Heart right ventricle (tissue), 16 donors: Measurements from ENCODE around the gene IL6ST. TPM values are rescaled to one million over a fixed set of nuclear protein-coding genes. Genes with fewer than 3 reads are reported as not detected.

Experiments
- ATAC-seq, 8 donors: fragments of 200-7000 bp; cut with Tn5 transposase; one replicate each; pipeline ENCODE4 v1.9.1; 2020; ENCODE audit warnings: mild to moderate bottlenecking in 8 of 8, moderate library complexity in 8 of 8, moderate number of reproducible peaks in 1 of 8
- DNase-seq, 2 donors: peaks; one replicate each; pipeline ENCODE4 v3.0.0-alpha.2; 2020
- H3K27ac ChIP-seq, 10 donors: fragments of 200-600 bp; sonication (generic) in 2 of 10; one replicate each; pipeline versions ENCODE4 v1.5.0 to v1.8.0; 2020 to 2022; ENCODE audit warnings: mild to moderate bottlenecking in 3 of 10
- H3K27me3 ChIP-seq, 7 donors: fragments of 200-600 bp; one replicate each; pipeline ENCODE4 v1.8.0; 2021 to 2022; ENCODE audit warnings: mild to moderate bottlenecking in 2 of 7
- H3K36me3 ChIP-seq, 9 donors: fragments of 200-600 bp; sonication (generic) in 1 of 9; one replicate each; pipeline versions ENCODE4 v1.5.0 to v1.8.0; 2020 to 2022; ENCODE audit warnings: mild to moderate bottlenecking in 2 of 9
- H3K4me1 ChIP-seq, 9 donors: fragments of 200-600 bp; sonication (generic) in 1 of 9; one replicate each; pipeline versions ENCODE4 v1.5.0 to v1.8.0; 2020 to 2022; ENCODE audit warnings: mild to moderate bottlenecking in 4 of 9
- H3K4me3 ChIP-seq, 10 donors: fragments of 200-600 bp; sonication (generic) in 2 of 10; one replicate each; pipeline versions ENCODE4 v1.5.0 to v1.8.0; 2020 to 2022; ENCODE audit warnings: mild to moderate bottlenecking in 7 of 10, moderate library complexity in 2 of 10
- H3K9me3 ChIP-seq, 11 donors: fragments of 200-600 bp in 10 of 11; sonication (generic) in 2 of 11; one replicate each; pipeline versions ENCODE4 v1.5.0 to v1.8.0; 2013 to 2022; ENCODE audit warnings: mild to moderate bottlenecking in 2 of 11, control low read depth in 1 of 11, moderate library complexity in 1 of 11
- WGBS, 2 donors: extraction: QIAGEN DNeasy Blood & Tissue Kit; methylation state at CpG; one replicate each; pipeline ENCODE4 v1.1.7; 2013; ENCODE audit warnings: inconsistent platforms in 1 of 2; 5-methylcytosine and 5-hydroxymethylcytosine counted together
- intact Hi-C, 10 donors: fragments of 100-400 bp; cut with DNase I; formaldehyde crosslinking; loops; one replicate each; pipeline versions ENCODE4 v1.11.1 to v1.14.2; 2022
- polyA plus RNA-seq, 2 donors: library from polyadenylated mRNA; stranded (reverse); fragments of 200-250 nt; gene quantifications; one replicate each; pipeline ENCODE4 v1.2.3, GENCODE V29; 2013
- total RNA-seq, 10 donors: library from RNA; stranded (reverse); fragmentation: NEBNext Ultra II Directional in 3 of 10; extraction: Animal tissue kit (Norgen Biotek cat#: 25700) in 3 of 10; gene quantifications; one replicate each; pipeline versions ENCODE4 v1.2.1 to v1.2.4, GENCODE V29; 2021 to 2023
- TF ChIP-seq, protein P1 (sequence below), 9 donors: fragments of 200-600 bp; sonication (generic) in 2 of 9; IDR thresholded peaks; one replicate each; pipeline versions ENCODE4 v1.5.0 to v1.8.0; 2021 to 2022; ENCODE audit warnings: antibody characterized with exemption in 9 of 9, mild to moderate bottlenecking in 5 of 9, moderate library complexity in 1 of 9
- donor health status: Arrhythmogenic right ventricular cardiomyopathy.
- donor health status: ischemic (EF 13 %, LVEDD 7.1; RV severe dilation, severe dysfunction).
- donor health status: healthy with polysubstance abuse.
- donor health status: DM: no; HTN: yes; CAD: no.
- donor health status: DM: no; HTN: no; CAD: no.
- donor health status: ischemic (EF 25% LVEDD 6.9; RV normal size, moderate dysfunction).
- donor health status: ischemic (EF 25% LVEDD 5.7; RV mildly dilated, moderate dysfunction).
- donor health status: healthy.
- donor health status: DM: yes; HTN: yes; CAD: no.
- donor health status: Ischemic cardiomyopathy.
- donor health status: ischemic (EF 35%, LVEDD 5.7; RV mildly dilated, moderate dysfunction).
- donor health status: nonischemic (EF 11% LVEDD 7.7; RV severe dilation, severe dysfunction).
- donor health status: DM: yes; HTN: yes; CAD: no.
- donor health status: PGD.
- donor health status: ischemic (EF 29% LVEDD 5.4; RV normal size, mild dysfunction).
- donor health status: nonischemic (EF 23%, LVEDD 6.1; RV moderate dilation, normal function).

Gene IL6ST
- total and polyA plus RNA-seq, 12 donors, result 23.7 to 190 (median 134) TPM

DNA sequence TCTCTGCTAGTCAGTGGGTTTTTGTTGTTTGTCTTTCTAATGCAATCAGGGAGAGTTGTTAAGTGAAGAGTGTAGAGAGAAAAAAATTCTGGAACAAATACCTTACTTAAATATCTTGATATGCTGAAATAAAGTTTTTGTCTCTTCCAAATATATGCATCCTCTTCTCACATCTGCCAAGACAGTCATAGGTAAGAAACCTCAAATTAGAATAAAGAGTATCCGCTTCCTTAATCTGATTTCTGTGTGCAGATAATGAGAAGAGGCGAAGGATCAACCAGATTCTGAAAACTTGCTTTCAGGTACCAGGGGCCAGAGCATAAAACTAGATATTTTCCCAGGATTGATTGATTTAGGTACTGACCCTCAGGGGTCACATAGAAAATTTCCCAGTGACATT is 11.3 kb upstream of the IL6ST start:
- DNase-seq (no peak), ATAC-seq (no peak)
- Histone ChIP-seq H3K27me3 (no peaks in the 10 kb centered on the region), H3K36me3 (no peaks in the 10 kb centered on the region), H3K4me3 (no peak overlapping the region), H3K27ac (no peak overlapping the region), H3K9me3 (peaks cover 0 to 22% (median 2%) of the 10 kb centered on the region in 11 donors), H3K4me1 (peaks cover 0 to 1% (median 0%) of the 10 kb centered on the region in 9 donors)
- intact Hi-C loops, result no loop called here
- TF ChIP-seq, protein P1, sequence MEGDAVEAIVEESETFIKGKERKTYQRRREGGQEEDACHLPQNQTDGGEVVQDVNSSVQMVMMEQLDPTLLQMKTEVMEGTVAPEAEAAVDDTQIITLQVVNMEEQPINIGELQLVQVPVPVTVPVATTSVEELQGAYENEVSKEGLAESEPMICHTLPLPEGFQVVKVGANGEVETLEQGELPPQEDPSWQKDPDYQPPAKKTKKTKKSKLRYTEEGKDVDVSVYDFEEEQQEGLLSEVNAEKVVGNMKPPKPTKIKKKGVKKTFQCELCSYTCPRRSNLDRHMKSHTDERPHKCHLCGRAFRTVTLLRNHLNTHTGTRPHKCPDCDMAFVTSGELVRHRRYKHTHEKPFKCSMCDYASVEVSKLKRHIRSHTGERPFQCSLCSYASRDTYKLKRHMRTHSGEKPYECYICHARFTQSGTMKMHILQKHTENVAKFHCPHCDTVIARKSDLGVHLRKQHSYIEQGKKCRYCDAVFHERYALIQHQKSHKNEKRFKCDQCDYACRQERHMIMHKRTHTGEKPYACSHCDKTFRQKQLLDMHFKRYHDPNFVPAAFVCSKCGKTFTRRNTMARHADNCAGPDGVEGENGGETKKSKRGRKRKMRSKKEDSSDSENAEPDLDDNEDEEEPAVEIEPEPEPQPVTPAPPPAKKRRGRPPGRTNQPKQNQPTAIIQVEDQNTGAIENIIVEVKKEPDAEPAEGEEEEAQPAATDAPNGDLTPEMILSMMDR (IDR thresholded peaks at IDR 0.05), result no peak
- WGBS, 2 donors, result 93 to 95% methylated on average over 2 of the region's 2 CpGs

- H3K4me3 ChIP-seq, result no peak overlapping the region
- intact Hi-C loops, result no loop called here
- H3K27me3 ChIP-seq, result no peaks in the 10 kb centered on the region
- no peaks in the 10 kb centered on the region for H3K36me3 ChIP-seq
- H3K9me3 ChIP-seq, result peaks cover 0 to 23% (median 2%) of the 10 kb centered on the region in 11 donors
- 95 to 100% methylated on average over 1 of the region's 1 CpG for WGBS, 2 donors
- ATAC-seq (no peak), DNase-seq (no peak)
- H3K27ac ChIP-seq, result no peak overlapping the region
- TF ChIP-seq, protein P1 (IDR thresholded peaks at IDR 0.05), result no peak
- H3K4me1 ChIP-seq, result no peaks in the 10 kb centered on the region
Observed at GRCh38 chr5:56004874-56005273, 10.1 kb upstream of the IL6ST start.

- Histone ChIP-seq H3K27me3 (no peaks in the 10 kb centered on the region), H3K4me1 (no peaks in the 10 kb centered on the region), H3K9me3 (peaks cover 0 to 23% (median 2%) of the 10 kb centered on the region in 11 donors), H3K36me3 (no peaks in the 10 kb centered on the region), H3K4me3 (no peak overlapping the region), H3K27ac (no peak overlapping the region)
- 92% methylated on average over 5 of the region's 5 CpGs for WGBS, 2 donors
- intact Hi-C loops, result no loop called here
- ATAC-seq (no peak), DNase-seq (no peak)
- TF ChIP-seq, protein P1 (IDR thresholded peaks at IDR 0.05), result no peak
Observed at GRCh38 chr5:56003679-56004078, 8.9 kb upstream of the IL6ST start.

DNA sequence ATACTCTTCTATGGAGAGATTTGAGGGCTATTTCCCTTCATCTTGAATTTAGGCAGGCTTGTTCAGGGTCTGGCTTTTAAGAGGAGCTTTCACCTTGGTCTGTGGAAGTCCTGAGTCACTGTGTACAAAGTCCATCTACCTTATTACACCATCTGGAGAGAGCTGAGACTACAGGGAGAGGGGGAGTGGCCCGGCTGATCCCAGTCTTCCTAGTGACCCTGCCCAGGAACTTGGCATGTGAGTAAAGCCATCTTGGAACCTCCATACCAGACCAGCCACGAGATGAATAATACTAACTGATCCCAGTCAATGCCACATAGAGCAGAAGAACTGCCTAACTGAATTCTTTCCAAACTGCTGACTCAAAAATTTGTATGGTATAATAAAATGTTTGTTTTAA is 8.4 kb upstream of the IL6ST start:
- ATAC-seq (no peak), DNase-seq (no peak)
- intact Hi-C loops, result no loop called here
- Histone ChIP-seq H3K36me3 (no peaks in the 10 kb centered on the region), H3K9me3 (peaks cover 0 to 23% (median 2%) of the 10 kb centered on the region in 11 donors), H3K27ac (no peak overlapping the region), H3K4me1 (no peaks in the 10 kb centered on the region), H3K4me3 (no peak overlapping the region), H3K27me3 (no peaks in the 10 kb centered on the region)
- 90 to 93% methylated on average over 2 of the region's 2 CpGs for WGBS, 2 donors
- TF ChIP-seq, protein P1 (IDR thresholded peaks at IDR 0.05), result no peak
